ENCODE measurements around the gene MLXIP. TPM values are rescaled to one million over a fixed set of nuclear protein-coding genes. Genes with fewer than 3 reads are reported as not detected.

Gene MLXIP
- polyA plus RNA-seq, 3 donors, result 25.2 to 27.9 (median 25.5) TPM

DNA sequence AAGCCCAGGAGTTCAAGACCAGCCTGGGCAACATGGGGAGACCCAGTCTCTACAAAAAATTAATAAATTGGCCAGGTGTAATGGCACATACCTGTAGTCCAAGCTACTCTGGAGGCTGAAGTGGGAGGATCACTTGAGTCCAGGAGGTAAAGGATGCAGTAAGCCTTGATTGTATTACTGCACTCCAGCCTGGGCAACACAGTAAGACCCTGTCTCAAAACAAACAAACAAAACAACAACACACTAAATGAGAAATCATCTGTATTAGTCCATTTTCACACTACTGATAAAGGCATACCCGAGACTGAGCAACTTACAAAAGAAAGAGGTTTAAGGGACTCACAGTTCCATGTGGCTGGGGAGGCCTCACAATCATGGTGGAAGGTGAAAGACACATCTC, 4.7 kb upstream of the MLXIP start:
- no peak for DNase-seq (ENCODE audit: low read depth in 3 of 3, low spot score in 2 of 3)

DNA sequence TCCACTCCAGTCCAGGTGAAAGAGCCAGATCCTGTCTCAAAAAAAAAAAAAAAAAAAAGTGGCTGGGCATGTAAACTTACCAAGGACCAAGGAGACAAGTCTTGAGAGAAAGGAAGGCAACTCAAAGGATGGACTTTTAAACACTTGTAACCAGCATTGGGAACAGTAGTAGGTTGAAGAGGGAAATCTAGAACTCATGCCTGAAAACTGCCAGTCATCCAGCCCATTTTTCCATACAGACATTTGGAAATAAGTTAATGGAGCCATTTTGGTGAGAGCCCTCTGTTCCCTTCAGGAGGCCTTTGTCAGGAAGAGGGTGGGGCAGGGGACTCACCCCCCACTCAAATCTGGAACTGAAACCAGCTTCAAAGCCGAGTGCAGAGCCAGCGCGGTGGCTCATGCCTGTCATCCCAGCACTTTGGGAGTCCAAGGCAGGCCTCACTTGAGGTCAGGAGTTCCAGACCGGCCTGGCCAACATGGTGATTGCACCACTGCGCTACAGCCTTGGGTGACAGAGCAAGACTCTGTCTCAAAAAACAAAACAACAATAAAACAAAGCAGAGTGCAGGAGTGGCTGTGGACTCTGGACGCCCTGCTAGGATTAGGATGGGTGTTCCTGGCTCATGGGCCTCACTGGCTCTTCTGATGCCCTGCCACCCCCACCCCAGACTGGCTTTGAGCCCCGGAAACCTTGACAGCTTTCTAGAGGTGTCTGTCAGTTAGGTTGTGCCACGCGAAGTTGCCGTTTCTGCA, 1.6 kb upstream of the MLXIP start:
- no peak for DNase-seq (ENCODE audit: low read depth in 3 of 3, low spot score in 2 of 3)

DNA sequence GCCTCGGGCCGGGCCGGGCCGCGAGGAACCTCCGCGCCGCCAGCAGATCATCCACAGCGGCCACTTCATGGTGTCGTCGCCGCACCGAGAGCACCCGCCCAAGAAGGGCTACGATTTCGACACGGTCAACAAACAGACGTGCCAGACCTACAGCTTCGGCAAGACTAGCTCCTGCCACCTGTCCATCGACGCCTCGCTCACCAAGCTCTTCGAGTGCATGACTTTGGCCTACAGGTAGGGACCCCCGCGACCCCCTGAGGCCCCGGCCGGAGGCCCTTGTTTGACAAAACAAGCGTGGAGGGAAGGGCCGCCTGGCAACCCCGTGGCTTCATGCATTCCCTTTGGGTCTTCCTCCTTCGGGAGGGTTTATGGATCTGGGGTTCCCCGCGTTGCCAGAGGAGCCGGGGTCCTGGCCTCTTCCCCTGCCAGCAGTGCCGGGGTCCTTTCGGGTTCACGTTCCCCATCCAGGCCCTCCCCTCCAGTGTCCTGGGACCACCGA, 526 bp downstream of the MLXIP start:
- no peak for DNase-seq (ENCODE audit: low read depth in 3 of 3, low spot score in 2 of 3)

DNA sequence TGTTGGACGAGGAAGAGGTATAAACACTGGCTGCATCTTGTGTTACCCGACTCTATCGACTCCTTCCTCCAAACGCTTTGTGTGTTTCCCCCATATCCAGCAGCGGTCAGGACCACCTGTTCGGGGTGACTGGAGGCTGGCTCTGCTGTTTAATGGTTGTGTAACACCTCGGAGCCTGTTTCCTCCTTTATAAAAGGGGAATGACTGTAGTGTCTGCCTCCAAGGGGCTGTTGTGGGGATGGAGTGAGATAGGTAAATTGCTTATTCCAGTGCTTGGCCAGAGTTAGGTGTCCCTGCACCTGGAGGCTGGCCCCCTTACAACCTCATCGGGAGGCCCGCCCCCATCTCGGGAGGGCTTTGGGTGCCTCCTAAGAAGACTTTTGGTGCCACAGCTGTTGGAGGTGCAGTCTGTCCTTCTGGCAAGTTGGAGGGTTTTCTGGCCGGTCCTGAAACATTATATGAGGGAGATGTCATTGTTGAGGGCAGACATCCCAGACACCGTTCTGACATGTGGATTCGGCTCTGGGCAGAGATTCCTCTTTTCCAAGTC, 1.1 kb downstream of the MLXIP start:
- no peak for DNase-seq (ENCODE audit: low read depth in 3 of 3, low spot score in 2 of 3)

DNA sequence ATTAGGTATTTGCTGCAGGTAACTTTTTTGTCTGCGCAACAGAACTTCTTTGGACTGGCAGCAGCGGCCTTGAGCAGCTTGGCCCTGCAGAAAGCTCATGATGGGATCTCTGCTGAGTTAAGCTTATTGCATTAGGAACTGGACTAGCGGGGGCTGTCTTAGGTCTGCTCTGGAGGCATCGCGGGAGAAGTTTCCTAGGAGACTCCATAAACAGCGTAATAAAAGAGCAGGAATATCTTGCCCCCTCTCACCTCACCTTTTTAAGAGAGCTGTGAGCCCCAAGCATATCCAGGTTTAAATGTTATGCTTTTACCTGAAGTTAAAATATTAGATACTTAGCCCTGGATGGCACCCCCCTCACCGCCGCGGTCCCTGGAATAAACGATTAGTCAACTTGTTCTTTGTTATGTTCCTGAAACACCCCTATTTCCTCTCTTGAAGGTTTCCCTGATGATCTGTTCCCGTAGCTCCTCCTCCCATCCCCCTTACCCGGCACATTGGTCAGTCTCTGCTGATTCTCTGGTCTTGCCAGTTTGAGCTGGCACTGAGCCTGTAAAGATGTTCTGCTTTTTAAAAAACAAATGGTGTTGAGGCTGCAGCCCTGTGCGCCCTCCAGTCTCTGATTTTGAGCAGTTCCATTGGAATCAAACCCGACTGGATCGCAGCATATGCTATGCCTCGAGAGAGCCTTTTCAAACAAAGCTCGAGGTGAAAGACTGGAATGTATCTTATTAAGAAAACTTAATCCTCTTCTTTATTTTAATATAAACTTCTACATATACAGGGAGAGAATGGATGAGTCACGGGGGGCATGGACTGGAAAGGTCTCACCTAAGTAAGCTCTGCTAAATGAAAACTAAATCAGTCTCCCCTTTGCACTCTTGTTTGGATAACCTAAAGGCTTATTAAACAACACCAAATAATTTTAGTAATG, 1.9 kb downstream of the MLXIP start:
- DNase-seq (ENCODE audit: low read depth in 3 of 3, low spot score in 2 of 3), result no peak

DNA sequence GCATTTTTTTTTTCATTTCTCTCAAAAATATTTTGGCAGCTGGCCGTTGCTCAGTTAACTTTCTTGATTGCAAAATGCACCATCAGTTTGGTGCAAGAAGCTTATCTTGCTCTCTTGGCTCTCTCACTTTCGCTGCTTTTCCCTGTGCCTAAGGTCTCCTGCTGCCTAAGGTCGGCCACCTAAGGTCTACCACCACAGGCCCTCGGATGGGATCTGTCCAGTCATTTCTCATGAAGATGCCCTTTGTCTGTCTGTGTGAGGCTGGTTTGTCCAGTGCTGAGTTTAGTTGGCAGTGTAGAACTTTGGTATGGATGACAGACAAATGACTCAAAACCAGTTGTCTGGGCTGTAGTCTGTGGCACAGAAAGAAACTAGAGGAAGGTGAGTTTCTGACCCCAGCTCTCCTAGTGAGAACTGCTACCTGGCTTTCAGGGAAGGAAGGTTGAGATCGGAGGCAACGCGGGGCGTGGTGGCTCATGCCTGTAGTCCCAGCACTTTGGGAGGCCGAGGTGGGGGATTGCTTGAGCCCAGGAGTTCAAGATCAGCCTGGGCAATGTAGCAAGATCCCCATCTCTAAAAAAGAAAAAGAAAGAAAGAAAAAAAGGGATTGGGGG, 2.6 kb downstream of the MLXIP start:
- DNase-seq (ENCODE audit: low read depth in 3 of 3, low spot score in 2 of 3), result no peak

DNA sequence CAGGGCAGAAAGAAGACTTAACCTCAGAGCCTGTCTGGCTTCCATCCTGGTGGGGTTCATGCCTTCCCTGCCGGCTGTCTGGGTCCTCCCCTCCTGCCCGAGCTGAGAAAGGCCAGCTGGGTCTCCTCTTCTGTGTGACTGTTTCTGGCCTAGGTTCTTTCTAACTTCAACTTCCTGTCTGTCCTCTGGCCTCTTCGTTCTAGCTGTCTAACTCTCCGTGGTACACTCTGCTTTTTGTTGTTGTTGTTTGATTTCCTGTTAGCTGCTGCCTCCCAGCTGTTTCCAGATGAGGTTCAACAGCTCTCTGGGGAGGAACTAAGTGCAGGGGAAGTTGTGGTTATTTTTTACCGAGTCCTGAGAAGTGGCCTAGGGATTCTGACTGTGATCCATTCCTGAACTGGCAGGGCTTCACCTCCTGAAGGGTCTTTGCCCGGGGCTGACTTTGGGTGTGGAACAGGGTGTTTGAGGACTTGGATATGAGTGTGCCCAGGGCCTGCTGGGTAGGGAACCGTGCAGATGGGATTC, 3.2 kb downstream of the MLXIP start:
- no peak for DNase-seq (ENCODE audit: low read depth in 3 of 3, low spot score in 2 of 3)

DNA sequence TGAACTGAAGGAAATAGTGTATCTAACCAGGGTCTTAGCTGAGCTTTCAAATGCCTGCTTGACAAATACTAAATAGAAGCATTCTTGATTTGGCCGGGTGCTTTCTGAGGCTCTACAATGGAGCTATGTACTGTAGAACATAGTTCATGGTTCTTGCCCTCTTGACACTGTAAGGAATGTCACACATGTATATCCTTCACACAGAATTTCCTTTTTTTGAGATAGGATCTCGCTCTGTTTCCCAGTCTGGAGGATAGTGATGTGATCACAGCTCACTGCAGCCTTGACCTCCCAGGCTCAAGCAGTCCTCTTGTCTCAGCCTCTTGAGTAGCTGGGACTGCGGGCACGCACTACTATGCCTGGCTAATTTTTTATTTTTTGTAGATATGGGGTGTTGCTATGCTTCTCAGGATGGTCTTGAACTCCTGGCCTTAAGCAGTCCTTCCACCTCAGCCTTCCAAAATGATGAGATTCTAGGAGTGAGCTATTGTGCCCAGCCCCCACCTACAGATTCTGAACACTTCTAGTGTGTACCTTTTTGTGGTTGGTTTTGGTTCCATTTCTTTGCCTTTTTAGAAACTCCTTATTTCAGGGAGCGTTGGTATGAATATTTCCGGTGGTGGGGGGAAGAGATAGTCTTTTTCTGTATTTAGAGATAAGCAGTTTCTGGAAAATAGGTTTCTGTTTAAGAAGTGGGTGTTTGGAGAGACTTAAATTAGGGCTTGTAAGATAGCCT, 4.2 kb downstream of the MLXIP start:
- DNase-seq (ENCODE audit: low read depth in 3 of 3, low spot score in 2 of 3), result no peak

DNA sequence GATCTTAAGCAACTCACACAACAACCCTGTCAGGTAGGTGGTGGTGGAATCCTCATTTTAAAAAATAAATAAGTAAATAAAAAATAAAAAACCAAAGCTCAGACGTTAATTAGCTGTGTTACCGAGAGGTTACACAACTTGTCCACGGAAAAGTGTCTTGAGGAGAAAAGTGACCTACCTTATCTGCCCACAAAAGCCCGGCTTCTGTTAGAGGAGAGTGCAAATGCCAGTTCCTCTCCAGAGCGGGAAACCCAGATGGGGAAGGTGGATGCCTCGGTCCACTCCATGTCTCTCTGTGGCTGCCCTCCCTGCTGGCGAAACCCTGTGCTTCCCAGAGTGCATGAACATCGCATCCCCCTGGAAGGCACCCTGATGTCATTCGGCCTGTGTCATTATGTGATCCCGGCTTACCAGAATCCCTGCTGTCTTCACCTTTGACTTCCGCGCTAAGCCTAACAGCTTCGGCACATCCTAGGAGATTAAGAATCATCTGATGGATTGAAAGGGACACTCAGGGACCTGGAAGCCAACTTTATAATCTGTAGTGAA, 6.4 kb downstream of the MLXIP start:
- no peak for DNase-seq (ENCODE audit: low read depth in 3 of 3, low spot score in 2 of 3)

DNA sequence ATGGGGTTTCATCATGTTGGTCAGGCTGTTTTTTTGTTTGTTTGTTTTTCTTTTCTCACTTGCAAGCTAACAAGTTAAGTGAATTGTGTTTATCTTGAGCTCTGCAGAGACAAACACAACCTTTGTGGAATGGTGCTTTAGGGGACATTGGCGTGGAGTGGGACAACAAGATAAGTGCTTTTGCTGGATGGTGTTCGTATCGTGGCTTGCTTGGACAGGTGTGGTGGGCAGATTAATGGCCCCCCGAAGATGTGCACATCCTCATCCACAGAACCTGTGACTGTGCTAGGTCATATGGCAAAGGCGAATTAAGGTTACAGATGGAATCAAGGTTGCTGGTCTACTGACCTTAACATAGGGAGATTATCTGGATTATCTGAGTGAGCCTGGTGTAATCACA, 7.0 kb downstream of the MLXIP start:
- DNase-seq (ENCODE audit: low read depth in 3 of 3, low spot score in 2 of 3), result no peak

DNA sequence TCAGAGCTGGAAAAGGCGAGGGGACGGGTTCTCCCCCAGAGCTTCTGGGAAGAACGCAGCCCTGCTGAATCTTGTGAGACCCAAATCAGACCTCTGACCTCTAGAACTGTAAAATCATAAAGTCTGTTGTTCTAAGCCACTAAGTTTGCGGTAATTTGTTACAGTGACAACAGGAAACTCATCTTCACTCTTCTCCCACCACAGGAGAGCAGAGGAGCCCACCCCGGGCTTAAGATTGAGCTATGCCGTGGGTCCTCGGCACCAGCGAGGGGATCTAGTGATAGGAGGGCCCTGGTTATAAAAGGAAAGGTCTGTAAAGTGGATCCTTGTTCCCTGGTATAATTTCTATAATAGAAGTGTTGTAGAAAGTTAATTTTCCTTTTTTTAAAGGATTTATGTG, 7.6 kb downstream of the MLXIP start:
- DNase-seq (ENCODE audit: low read depth in 3 of 3, low spot score in 2 of 3), result no peak

DNA sequence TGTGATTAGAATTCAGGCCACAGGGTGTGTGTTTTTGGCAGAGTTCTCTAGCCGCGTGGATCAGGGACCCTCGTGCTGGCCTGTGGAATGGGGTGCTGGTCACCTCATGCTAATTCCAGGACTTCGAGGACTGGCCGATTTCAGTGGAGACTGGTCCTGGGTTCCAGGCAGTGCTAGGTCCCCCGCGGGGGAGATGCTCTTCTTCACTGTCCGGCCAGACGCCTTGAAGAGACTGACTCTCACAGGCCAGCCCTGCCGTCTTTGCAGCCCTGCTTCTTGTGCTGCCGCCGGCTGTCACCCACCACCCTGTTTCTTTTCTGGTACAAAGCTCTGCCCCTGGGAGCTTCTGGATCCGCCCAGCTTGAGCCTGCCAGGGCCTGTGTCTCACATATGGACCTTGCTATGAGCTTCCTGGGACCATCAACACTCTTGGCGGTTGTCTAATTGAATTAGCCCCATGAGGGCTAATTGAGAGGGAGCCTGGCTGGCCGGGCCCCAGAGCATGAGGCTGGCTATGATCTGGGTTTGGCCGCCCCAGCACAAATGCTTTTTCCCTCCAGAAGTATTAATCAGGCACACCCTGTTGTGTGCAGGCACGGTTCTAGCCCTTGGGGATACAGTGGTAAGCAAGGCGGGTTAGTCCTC, 8.2 kb downstream of the MLXIP start:
- DNase-seq (ENCODE audit: low read depth in 3 of 3, low spot score in 2 of 3), result no peak

DNA sequence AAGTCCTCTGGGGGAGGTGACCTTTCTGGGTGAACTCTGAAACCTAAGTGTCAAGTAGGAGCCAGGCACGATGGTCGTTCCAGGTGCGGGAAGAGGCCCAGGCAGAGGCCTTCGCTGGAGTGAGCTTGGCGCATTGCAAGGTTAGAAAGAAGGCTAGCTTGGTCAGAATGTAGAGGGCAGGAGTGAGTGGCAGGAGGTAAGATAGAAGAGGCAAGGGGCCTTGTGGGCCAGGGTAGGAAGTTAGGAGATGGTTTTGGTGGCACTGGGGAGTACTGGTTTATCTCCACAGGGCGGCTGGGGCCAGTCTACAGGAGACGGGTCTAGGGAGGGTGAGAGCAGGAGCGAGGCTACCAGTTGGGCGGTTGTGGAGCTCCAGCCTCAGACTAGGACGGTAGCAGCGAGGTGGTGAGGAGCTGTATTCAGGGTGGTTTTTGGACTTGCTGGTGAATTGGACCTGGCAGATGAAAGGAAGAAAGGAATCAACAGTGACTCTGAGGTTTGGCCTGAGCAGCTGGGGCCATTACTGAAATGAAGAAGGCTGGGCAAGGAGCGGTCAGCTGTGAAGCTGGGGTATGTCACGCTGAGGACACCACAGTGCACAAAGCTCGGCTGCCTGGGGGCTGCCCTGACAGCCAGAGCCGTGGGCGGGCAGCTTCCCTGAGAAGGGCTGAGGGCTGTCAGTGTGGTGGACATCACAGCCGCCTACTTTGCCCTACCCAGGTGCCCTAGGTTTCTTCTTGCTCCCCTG, 9.0 kb downstream of the MLXIP start:
- no peak for DNase-seq (ENCODE audit: low read depth in 3 of 3, low spot score in 2 of 3)

DNA sequence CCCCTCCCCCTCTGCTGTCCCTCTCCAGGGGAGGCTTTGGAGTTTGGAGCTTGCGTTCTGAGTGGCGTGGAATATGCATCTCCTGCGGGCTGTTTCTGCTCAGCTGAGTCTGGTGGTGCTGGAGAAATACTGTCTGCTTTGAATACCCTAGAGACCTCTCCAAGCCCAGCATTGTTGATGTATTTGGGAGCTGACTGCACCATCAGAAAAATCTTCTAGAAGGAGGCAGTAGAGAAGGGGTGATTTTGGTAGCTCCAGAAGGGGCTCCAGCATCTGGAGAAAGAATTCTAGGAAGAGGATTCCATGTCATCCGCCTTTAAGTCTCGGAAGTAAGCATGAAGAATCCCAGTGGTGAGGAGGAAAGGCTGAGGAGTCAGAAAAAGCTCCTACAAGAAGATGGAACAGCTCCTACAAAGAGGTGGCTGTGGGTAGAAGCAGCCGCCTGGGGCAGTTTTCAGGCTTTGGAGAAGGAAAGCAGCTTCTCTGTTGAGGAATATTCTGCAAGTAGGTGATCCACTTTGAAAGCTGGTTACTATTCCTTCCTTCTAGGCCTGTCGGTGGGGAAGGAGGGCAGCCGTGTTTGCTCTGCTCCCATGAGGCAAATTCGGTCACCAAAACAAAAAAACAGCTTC, 9.7 kb downstream of the MLXIP start:
- no peak for DNase-seq (ENCODE audit: low read depth in 3 of 3, low spot score in 2 of 3)

DNA sequence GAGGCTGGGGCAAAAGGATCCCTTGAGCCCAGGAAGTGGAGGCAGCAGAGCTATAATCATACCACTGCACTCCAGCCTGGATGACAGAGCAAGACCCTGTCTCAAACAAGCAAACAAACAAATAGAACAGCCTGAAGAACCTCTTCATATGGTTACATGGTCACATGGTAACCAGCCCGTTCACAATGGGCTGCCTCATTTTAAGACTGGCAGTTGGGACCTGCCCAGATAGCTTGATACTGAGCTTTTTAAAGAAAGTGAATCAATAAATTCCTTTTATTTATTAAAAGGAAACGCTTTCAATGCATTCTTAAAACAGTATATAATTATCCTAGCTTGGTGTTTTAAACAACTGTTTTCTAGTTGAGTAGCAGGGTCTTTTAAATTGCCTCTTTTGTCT, 10.5 kb downstream of the MLXIP start:
- no peak for DNase-seq (ENCODE audit: low read depth in 3 of 3, low spot score in 2 of 3)

DNA sequence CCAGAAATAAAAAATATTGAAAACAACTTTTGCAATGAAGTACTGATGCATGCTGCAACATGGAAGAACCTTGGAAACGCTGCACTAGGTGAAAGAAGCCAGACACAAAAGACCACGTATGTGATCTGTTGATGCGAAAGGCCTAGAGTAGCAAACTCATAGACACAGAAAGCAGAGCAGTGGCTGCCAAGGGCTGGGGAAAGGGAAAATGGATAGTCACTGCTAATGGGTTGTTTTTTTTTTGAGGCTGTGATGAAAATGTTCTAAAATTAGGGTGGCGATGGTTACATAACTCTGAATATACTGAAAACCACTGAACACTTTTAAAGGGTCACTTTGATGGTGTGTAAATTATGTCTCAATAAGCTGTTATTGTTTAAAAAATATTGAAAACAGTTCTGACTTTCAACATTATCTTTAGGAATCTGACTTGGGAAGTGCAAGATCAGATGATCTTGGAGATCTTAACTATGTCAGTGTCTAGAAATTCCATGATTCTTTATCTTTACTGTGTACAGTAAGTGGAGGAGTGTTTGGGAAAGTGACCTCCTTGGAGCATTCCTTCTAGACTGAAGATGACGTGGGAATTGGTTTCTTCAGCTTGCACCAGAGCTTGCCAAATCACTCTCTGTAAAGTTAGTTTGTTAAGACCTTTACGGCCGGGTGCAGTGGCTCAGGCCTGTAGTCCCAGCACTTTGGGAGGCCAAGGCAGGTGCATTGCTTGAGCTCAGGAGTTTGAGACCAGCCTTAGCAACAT, 12.4 kb downstream of the MLXIP start:
- DNase-seq (ENCODE audit: low read depth in 3 of 3, low spot score in 2 of 3), result no peak

DNA sequence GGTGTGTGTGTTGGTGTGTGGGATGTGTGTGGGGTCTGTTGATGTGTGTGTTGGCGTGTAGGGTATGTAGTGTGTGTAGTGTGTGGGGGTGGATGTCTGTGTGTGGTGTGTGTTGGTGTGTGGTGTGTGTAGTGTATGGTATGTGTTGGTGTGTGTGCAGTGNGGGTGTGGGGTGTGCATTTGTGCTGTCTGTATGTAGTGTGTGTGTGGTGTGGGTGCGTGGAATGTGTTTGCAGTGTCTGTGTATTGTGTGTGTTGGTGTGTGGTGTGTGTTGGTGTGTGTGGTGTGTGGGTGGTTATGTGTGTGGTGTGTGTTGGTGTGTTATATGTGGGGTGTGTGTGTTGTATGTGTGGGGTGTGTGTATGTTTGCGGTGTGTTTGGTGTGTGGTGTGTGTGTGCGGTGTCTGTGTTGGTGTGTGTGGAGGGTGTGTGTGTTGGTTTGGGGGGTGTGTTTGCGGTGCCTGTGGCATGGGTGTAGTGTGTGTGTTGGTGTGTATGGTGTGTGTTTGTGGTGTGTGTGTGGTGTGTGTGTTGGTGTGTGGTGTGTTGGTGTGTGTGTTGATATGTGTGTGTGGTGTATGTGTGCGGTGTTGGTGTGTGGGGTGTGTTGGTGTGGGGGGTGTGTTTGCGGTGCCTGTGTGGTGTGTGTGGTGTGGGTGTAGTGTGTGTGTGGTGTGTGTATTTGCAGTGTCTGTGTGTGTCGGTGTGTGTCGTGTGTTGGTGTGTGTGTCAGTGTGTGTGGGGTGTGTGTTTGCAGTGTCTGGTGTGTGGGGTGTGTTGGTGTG, 14.7 kb downstream of the MLXIP start:
- no peak for DNase-seq (ENCODE audit: low read depth in 3 of 3, low spot score in 2 of 3)

Measured in right renal cortex interstitium (tissue), 3 donors.